ENCODE results near the gene SSR2. TPM values are rescaled to one million over a fixed set of nuclear protein-coding genes. Genes with fewer than 3 reads are reported as not detected.

Gene SSR2
- total RNA-seq, 2 donors from 2014 or later, result 201 to 229 TPM

- Histone ChIP-seq H3K4me1 (replicated peaks) (no peaks in the 10 kb centered on the region), H3K9me3 (no peaks in the 10 kb centered on the region), H3K4me3 (no peak overlapping the region), H3K27ac (no peak overlapping the region), H3K36me3 (no peaks in the 10 kb centered on the region), H3K27me3 (replicated peaks; ENCODE audit: insufficient read depth) (no peaks in the 10 kb centered on the region)
- intact Hi-C loops (cut with DNase I), result no loop called here
- TF ChIP-seq POLR2AphosphoS5 (IDR thresholded peaks at IDR 0.05), result no peak
- TF ChIP-seq CTCF (IDR thresholded peaks at IDR 0.05), result no peak
- TF ChIP-seq POLR2A (IDR thresholded peaks at IDR 0.05), result no peak
- DNase-seq (ENCODE audit: low spot score), result no peak
- 43% methylated on average over 4 of the region's 4 CpGs for WGBS
These were observed 37.3 kb downstream of the SSR2 start for GRCh38 chr1:155983191-155984024.

- Histone ChIP-seq H3K4me3 (no peak overlapping the region), H3K27me3 (replicated peaks; ENCODE audit: insufficient read depth) (no peaks in the 10 kb centered on the region), H3K9me3 (no peaks in the 10 kb centered on the region), H3K36me3 (no peaks in the 10 kb centered on the region), H3K4me1 (replicated peaks) (no peaks in the 10 kb centered on the region), H3K27ac (no peak overlapping the region)
- DNase-seq (ENCODE audit: low spot score), result no peak
- 74% methylated on average over 7 of the region's 7 CpGs for WGBS
- TF ChIP-seq POLR2AphosphoS5 (IDR thresholded peaks at IDR 0.05) (no peak), POLR2A (IDR thresholded peaks at IDR 0.05) (no peak), CTCF (IDR thresholded peaks at IDR 0.05) (no peak)
- intact Hi-C loops (cut with DNase I), result no loop called here
These were observed 38.6 kb downstream of the SSR2 start for GRCh38 chr1:155982106-155982505.

GRCh38 chr1:155981266-155982088 is 39.3 kb downstream of the SSR2 start:
- peak overlapping the region in 1 of 2 donors; percentile 27 for H3K27ac ChIP-seq
- H3K27me3 ChIP-seq (replicated peaks; ENCODE audit: insufficient read depth), result no peaks in the 10 kb centered on the region
- intact Hi-C loops (cut with DNase I), result no loop called here
- H3K4me1 ChIP-seq (replicated peaks), result no peaks in the 10 kb centered on the region
- no peaks in the 10 kb centered on the region for H3K9me3 ChIP-seq
- TF ChIP-seq CTCF (IDR thresholded peaks at IDR 0.05) (no peak), POLR2AphosphoS5 (IDR thresholded peaks at IDR 0.05) (no peak), POLR2A (IDR thresholded peaks at IDR 0.05) (no peak)
- no peaks in the 10 kb centered on the region for H3K36me3 ChIP-seq
- H3K4me3 ChIP-seq, result no peak overlapping the region
- DNase-seq (ENCODE audit: low spot score), result no peak
- WGBS, result 86% methylated on average over 6 of the region's 6 CpGs

GRCh38 chr1:155979597-155980343 is 41.0 kb downstream of the SSR2 start:
- H3K4me3 ChIP-seq, result peak overlapping the region in 1 of 2 donors; percentile 93
- no peaks in the 10 kb centered on the region for H3K36me3 ChIP-seq
- no peaks in the 10 kb centered on the region for H3K9me3 ChIP-seq
- TF ChIP-seq POLR2A (IDR thresholded peaks at IDR 0.05), result no peak
- no peak for TF ChIP-seq POLR2AphosphoS5 (IDR thresholded peaks at IDR 0.05)
- TF ChIP-seq CTCF (IDR thresholded peaks at IDR 0.05), result no peak
- H3K27ac ChIP-seq, result peak overlapping the region; percentile 84 to 93
- H3K4me1 ChIP-seq (replicated peaks), result peaks cover 6% of the 10 kb centered on the region
- intact Hi-C loops (cut with DNase I), result no loop called here
- no peak for DNase-seq (ENCODE audit: low spot score)
- no peaks in the 10 kb centered on the region for H3K27me3 ChIP-seq (replicated peaks; ENCODE audit: insufficient read depth)
- WGBS, result 12% methylated on average over 3 of the region's 4 CpGs

All from prostate gland (tissue), 2 donors.